IMR-90 (cell line): ENCODE results near the gene MIPEP. TPM values are rescaled to one million over a fixed set of nuclear protein-coding genes. Genes with fewer than 3 reads are reported as not detected.

Source experiments
- ATAC-seq: fragments of 200-7000 bp; cut with Tn5 transposase; 2 replicates; pipeline ENCODE4 v1.9.1; 2020; ENCODE audit warnings: low read depth, mild to moderate bottlenecking, moderate library complexity
- BruUV-seq: library from RNA; stranded (reverse); fragments of 400-500 nt; replicated peaks from 2 replicates; lab custom pipeline; 2021; lab: Mats Ljungman, UMichigan
- CTCF ChIA-PET: fragments of 300-600 bp; formaldehyde crosslinking; extraction: SDS; loops from one replicate; lab custom pipeline; 2021; ENCODE audit warnings: antibody characterized with exemption; lab: Yijun Ruan, JAX
- POLR2A ChIA-PET: fragments of 300-600 bp; sonication (Branson Sonifier 250); formaldehyde crosslinking; loops from one replicate; lab custom pipeline; 2022; ENCODE audit warnings: antibody characterized with exemption; ENCODE audit not compliant: unreplicated experiment; lab: Charles Lee
- DNase-seq: peaks from one replicate; pipeline ENCODE4 v3.0.0; 2013
- H2AFZ ChIP-seq: replicated peaks from 2 replicates; pipeline ENCODE3; 2013; ENCODE audit warnings: low read length, mild to moderate bottlenecking; ENCODE audit not compliant: poor library complexity
- H2AK5ac ChIP-seq: 2 replicates; pipeline ENCODE4 v1.6.1; 2013; ENCODE audit warnings: low read depth, low read length, inconsistent platforms
- H2AK9ac ChIP-seq: replicated peaks from 2 replicates; pipeline ENCODE3; 2013; ENCODE audit warnings: mild to moderate bottlenecking, low read depth, low read length, moderate library complexity; ENCODE audit not compliant: poor library complexity
- H2BK120ac ChIP-seq: 2 replicates; pipeline ENCODE4 v1.6.1; 2013; ENCODE audit warnings: low read depth, low read length, inconsistent platforms
- H2BK15ac ChIP-seq: 3 replicates; pipeline ENCODE4 v1.6.1; 2013; ENCODE audit warnings: low read depth, low read length, inconsistent platforms
- H2BK20ac ChIP-seq: 2 replicates; pipeline ENCODE4 v1.6.1; 2013; ENCODE audit warnings: low read depth, mild to moderate bottlenecking, inconsistent platforms, low read length, moderate library complexity
- H2BK5ac ChIP-seq: 2 replicates; pipeline ENCODE4 v1.6.1; 2013; ENCODE audit warnings: mild to moderate bottlenecking, low read depth, low read length, inconsistent platforms; ENCODE audit not compliant: poor library complexity, severe bottlenecking
- H3K14ac ChIP-seq: replicated peaks from 2 replicates; pipeline ENCODE4 v1.6.1; 2013; ENCODE audit warnings: low read depth, low read length, inconsistent platforms
- H3K18ac ChIP-seq: 2 replicates; pipeline ENCODE4 v1.6.1; 2013; ENCODE audit warnings: low read depth, low read length, control low read depth
- H3K23ac ChIP-seq: 2 replicates; pipeline ENCODE4 v1.6.1; 2013; ENCODE audit warnings: low read depth, low read length, inconsistent platforms
- H3K27ac ChIP-seq: 2 replicates; pipeline ENCODE4 v1.5.1; 2013; ENCODE audit warnings: mild to moderate bottlenecking, control low read depth, low read length; ENCODE audit not compliant: insufficient read depth
- H3K27me3 ChIP-seq: 2 replicates; pipeline ENCODE4 v1.6.1; 2013; ENCODE audit warnings: low read length; ENCODE audit not compliant: control insufficient read depth, insufficient read depth
- H3K36me3 ChIP-seq: 2 replicates; pipeline ENCODE4 v1.6.1; 2013; ENCODE audit warnings: low read length, mixed read lengths; ENCODE audit not compliant: control insufficient read depth, insufficient read depth
- H3K4ac ChIP-seq: 2 replicates; pipeline ENCODE4 v1.6.1; 2013; ENCODE audit warnings: low read depth, low read length, inconsistent platforms
- H3K4me1 ChIP-seq: 2 replicates; pipeline ENCODE4 v1.6.1; 2013; ENCODE audit warnings: low read length, mixed read lengths; ENCODE audit not compliant: control insufficient read depth, insufficient read depth
- H3K4me2 ChIP-seq: 2 replicates; pipeline ENCODE4 v1.6.1; 2013; ENCODE audit warnings: low read depth, mild to moderate bottlenecking, control low read depth, low read length, moderate library complexity
- H3K4me3 ChIP-seq: 2 replicates; pipeline ENCODE4 v1.5.1; 2013; ENCODE audit warnings: low read depth, mild to moderate bottlenecking, control low read depth, low read length, moderate library complexity; ENCODE audit not compliant: insufficient read depth
- H3K56ac ChIP-seq: 2 replicates; pipeline ENCODE4 v1.6.1; 2013; ENCODE audit warnings: low read length, inconsistent platforms; ENCODE audit not compliant: insufficient read depth; ENCODE audit errors: extremely low read depth
- H3K79me1 ChIP-seq, 2 experiments: 2 replicates each; pipeline ENCODE4 v1.6.1; 2013; ENCODE audit warnings: low read length in 2 of 2, inconsistent platforms in 1 of 2, low read depth in 1 of 2
- H3K9ac ChIP-seq: 2 replicates; pipeline ENCODE4 v1.6.1; 2013; ENCODE audit warnings: low read depth, low read length, control low read depth
- H3K9me1 ChIP-seq: 2 replicates; pipeline ENCODE4 v1.6.1; 2013; ENCODE audit warnings: low read length, inconsistent platforms; ENCODE audit not compliant: insufficient read depth
- H3K9me3 ChIP-seq: 2 replicates; pipeline ENCODE4 v1.6.1; 2013; ENCODE audit warnings: low read length; ENCODE audit not compliant: control insufficient read depth, insufficient read depth
- H4K20me1 ChIP-seq: 2 replicates; pipeline ENCODE4 v1.6.1; 2013; ENCODE audit warnings: low read length, inconsistent platforms; ENCODE audit not compliant: insufficient read depth
- H4K5ac ChIP-seq: 2 replicates; pipeline ENCODE4 v1.6.1; 2013; ENCODE audit warnings: mild to moderate bottlenecking, low read depth, low read length, control low read depth
- H4K8ac ChIP-seq, 2 experiments: 2 replicates each; pipeline ENCODE4 v1.6.1; 2013; ENCODE audit warnings: low read depth in 2 of 2, low read length in 2 of 2, control low read depth in 1 of 2, inconsistent platforms in 1 of 2
- H4K91ac ChIP-seq: 2 replicates; pipeline ENCODE4 v1.6.1; 2013; ENCODE audit warnings: low read depth, low read length, inconsistent platforms; ENCODE audit not compliant: insufficient read depth
- CHD1 ChIP-seq: IDR thresholded peaks from 2 replicates; pipeline ENCODE4 v1.6.1; 2012; ENCODE audit warnings: low read depth, low read length, improper control_type of control experiment
- FOS ChIP-seq: fragments of 150-350 bp; IDR thresholded peaks from 2 replicates; pipeline ENCODE4 v1.6.1; 2016; ENCODE audit warnings: low read depth, low read length
- NFE2L2 ChIP-seq: fragments of 150-350 bp; IDR thresholded peaks from 2 replicates; pipeline ENCODE4 v1.6.1; 2016; ENCODE audit warnings: low read depth, mild to moderate bottlenecking, low read length
- POLR2A ChIP-seq: IDR thresholded peaks from 2 replicates; pipeline ENCODE4 v1.6.1; 2012; ENCODE audit warnings: mild to moderate bottlenecking, low read depth, low read length
- RAD21 ChIP-seq: IDR thresholded peaks from 2 replicates; pipeline ENCODE4 v1.6.1; 2012; ENCODE audit warnings: low read length, improper control_type of control experiment
- RCOR1 ChIP-seq: IDR thresholded peaks from 2 replicates; pipeline ENCODE4 v1.6.1; 2012; ENCODE audit warnings: mild to moderate bottlenecking, low read length, improper control_type of control experiment; ENCODE audit not compliant: insufficient replicate concordance
- RFX5 ChIP-seq: IDR thresholded peaks from 2 replicates; pipeline ENCODE4 v1.8.0; 2012; ENCODE audit warnings: low read depth, mild to moderate bottlenecking, low read length, moderate library complexity
- SMC3 ChIP-seq: fragments of 150-350 bp; IDR thresholded peaks from 2 replicates; pipeline ENCODE4 v1.6.1; 2016; ENCODE audit warnings: low read depth, mild to moderate bottlenecking, antibody characterized with exemption, low read length, moderate library complexity
- WGBS, 2 experiments: methylation state at CpG; one replicate each; pipeline versions ENCODE4 v1.1.5 to v1.1.7; 2013; ENCODE audit warnings: missing lambda C conversion rate in 2 of 2; ENCODE audit not compliant: insufficient read length in 1 of 2; ENCODE audit errors: extremely low coverage in 2 of 2; 5-methylcytosine and 5-hydroxymethylcytosine counted together
- dilution Hi-C: fragments of 300-500 bp; cut with HindIII; formaldehyde crosslinking; loops from one replicate; pipeline ENCODE4 v1.14.3; 2018; ENCODE audit warnings: low sequenced_read_pairs; ENCODE audit not compliant: unreplicated experiment
- in situ Hi-C: fragments of 300-500 bp; cut with MboI; formaldehyde crosslinking; loops from 3 replicates; pipeline ENCODE4 v1.14.3; 2019; ENCODE audit warnings: low sequenced_read_pairs, inconsistent platforms, mixed read lengths
- intact Hi-C: fragments of 100-400 bp; cut with micrococcal nuclease; formaldehyde crosslinking; loops from 2 replicates; pipeline ENCODE4 v1.10.0; 2022
- polyA plus RNA-seq, 3 experiments: library from polyadenylated mRNA; depleted of rRNA; stranded (reverse); fragments of >200 nt; gene quantifications; 2 replicates each; pipeline ENCODE4 v1.2.3, GENCODE V29; 2012; ENCODE audit warnings: low replicate concordance in 1 of 3
- total RNA-seq: library from RNA; depleted of rRNA; stranded (reverse); fragments of >200 nt; gene quantifications from 2 replicates; pipeline ENCODE4 v1.2.3, GENCODE V29; 2012
- TF ChIP-seq, protein P1 (sequence below): conservative IDR thresholded peaks from 2 replicates; pipeline ENCODE4 v1.5.1; 2012; ENCODE audit warnings: mild to moderate bottlenecking, low read depth, low read length, improper control_type of control experiment
- TF ChIP-seq, protein P2 (sequence below): fragments of 150-350 bp; IDR thresholded peaks from 2 replicates; pipeline ENCODE4 v1.6.1; 2017; ENCODE audit warnings: mild to moderate bottlenecking, antibody characterized with exemption, low read length, low read depth
- TF ChIP-seq, protein P3 (sequence below): fragments of 150-350 bp; IDR thresholded peaks from 2 replicates; pipeline ENCODE4 v1.6.1; 2016; ENCODE audit warnings: low read depth, mild to moderate bottlenecking, low read length, moderate library complexity, borderline replicate concordance

MIPEP gene
- total and polyA plus RNA-seq, 2 of the 4 experiments (the other 2 are of a cell fraction) = 15.0 to 21.5 TPM

DNA sequence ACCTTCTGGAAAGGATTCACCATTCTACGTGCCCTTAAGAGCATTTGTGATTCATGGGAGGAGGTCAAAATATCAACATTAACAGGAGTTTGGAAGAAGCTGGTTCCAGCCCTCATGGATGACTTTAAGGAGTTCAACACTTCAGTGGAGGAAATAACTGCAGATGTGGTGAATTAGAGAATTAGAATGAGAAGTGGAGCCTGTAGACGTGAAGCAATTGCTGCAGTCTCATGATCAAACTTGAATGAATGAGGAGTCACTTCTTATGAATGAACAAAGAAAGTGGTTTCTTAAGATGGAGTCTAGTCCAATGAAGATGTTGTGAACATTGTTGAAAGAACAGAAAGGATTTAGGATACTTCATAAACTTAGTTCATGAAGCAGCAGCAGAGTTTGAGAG is 189.9 kb downstream of the MIPEP start:
- no peak overlapping the region for H3K27ac ChIP-seq
- no peak overlapping the region for H2BK120ac ChIP-seq
- ChIA-PET CTCF (no interaction called here), POLR2A (no interaction called here)
- no peak overlapping the region; the same call in 1 of the 2 replicates for H2BK20ac ChIP-seq
- no peak overlapping the region for H3K23ac ChIP-seq
- H2BK15ac ChIP-seq = no peak overlapping the region
- no peak overlapping the region for H3K14ac ChIP-seq
- TF ChIP-seq POLR2A = no peak
- TF ChIP-seq FOS = no peak
- TF ChIP-seq, protein P1, sequence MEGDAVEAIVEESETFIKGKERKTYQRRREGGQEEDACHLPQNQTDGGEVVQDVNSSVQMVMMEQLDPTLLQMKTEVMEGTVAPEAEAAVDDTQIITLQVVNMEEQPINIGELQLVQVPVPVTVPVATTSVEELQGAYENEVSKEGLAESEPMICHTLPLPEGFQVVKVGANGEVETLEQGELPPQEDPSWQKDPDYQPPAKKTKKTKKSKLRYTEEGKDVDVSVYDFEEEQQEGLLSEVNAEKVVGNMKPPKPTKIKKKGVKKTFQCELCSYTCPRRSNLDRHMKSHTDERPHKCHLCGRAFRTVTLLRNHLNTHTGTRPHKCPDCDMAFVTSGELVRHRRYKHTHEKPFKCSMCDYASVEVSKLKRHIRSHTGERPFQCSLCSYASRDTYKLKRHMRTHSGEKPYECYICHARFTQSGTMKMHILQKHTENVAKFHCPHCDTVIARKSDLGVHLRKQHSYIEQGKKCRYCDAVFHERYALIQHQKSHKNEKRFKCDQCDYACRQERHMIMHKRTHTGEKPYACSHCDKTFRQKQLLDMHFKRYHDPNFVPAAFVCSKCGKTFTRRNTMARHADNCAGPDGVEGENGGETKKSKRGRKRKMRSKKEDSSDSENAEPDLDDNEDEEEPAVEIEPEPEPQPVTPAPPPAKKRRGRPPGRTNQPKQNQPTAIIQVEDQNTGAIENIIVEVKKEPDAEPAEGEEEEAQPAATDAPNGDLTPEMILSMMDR = no peak
- no peak for TF ChIP-seq NFE2L2
- TF ChIP-seq RAD21 = no peak
- TF ChIP-seq RCOR1 = no peak
- TF ChIP-seq, protein P2, sequence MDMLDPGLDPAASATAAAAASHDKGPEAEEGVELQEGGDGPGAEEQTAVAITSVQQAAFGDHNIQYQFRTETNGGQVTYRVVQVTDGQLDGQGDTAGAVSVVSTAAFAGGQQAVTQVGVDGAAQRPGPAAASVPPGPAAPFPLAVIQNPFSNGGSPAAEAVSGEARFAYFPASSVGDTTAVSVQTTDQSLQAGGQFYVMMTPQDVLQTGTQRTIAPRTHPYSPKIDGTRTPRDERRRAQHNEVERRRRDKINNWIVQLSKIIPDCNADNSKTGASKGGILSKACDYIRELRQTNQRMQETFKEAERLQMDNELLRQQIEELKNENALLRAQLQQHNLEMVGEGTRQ = no peak
- TF ChIP-seq, protein P3, sequence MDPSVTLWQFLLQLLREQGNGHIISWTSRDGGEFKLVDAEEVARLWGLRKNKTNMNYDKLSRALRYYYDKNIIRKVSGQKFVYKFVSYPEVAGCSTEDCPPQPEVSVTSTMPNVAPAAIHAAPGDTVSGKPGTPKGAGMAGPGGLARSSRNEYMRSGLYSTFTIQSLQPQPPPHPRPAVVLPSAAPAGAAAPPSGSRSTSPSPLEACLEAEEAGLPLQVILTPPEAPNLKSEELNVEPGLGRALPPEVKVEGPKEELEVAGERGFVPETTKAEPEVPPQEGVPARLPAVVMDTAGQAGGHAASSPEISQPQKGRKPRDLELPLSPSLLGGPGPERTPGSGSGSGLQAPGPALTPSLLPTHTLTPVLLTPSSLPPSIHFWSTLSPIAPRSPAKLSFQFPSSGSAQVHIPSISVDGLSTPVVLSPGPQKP = no peak
- no peak for TF ChIP-seq SMC3
- TF ChIP-seq RFX5 = no peak
- TF ChIP-seq CHD1 = no peak
- H3K36me3 ChIP-seq = no peaks in the 10 kb centered on the region
- H2BK5ac ChIP-seq = no peak overlapping the region
- H3K9me3 ChIP-seq = no peaks in the 10 kb centered on the region
- no peak overlapping the region for H3K9ac ChIP-seq
- H2AFZ ChIP-seq = no peak overlapping the region
- H4K20me1 ChIP-seq = no peaks in the 10 kb centered on the region
- no peaks in the 10 kb centered on the region for H3K79me1 ChIP-seq
- dilution Hi-C loops = no loop called here
- H3K56ac ChIP-seq = no peak overlapping the region
- H3K4me1 ChIP-seq = peaks cover 11% of the 10 kb centered on the region
- H3K9me1 ChIP-seq = no peaks in the 10 kb centered on the region
- BruUV-seq = no TSS peak
- no peaks in the 10 kb centered on the region for H3K27me3 ChIP-seq
- no peak overlapping the region for H4K91ac ChIP-seq
- no CpG with 5 or more reads among the region's 2 CpGs for WGBS, 2 experiments
- intact Hi-C loops = no loop called here
- H4K5ac ChIP-seq = no peak overlapping the region
- ATAC-seq (no peak), DNase-seq (no peak)
- H3K4me2 ChIP-seq = no peak overlapping the region
- in situ Hi-C loops = no loop called here
- no peak overlapping the region for H3K18ac ChIP-seq
- no peak overlapping the region; the same call in 1 of the 2 replicates for H2AK5ac ChIP-seq
- H2AK9ac ChIP-seq = no peak overlapping the region
- no peak overlapping the region for H3K4ac ChIP-seq
- H3K4me3 ChIP-seq = no peak overlapping the region
- H4K8ac ChIP-seq = no peak overlapping the region
